Measurements from ENCODE around the gene OPRM1.
"Not testable (repeated sequence)": the region's sequence is repeated elsewhere in the genome, so short reads cannot be mapped to it uniquely, and the experiment has no call there.

The OPRM1 gene

GRCh38 chr6:154167126-154167525, 128.1 kb downstream of the OPRM1 start:
- peaks cover 0 to 5% of the 10 kb centered on the region in 2 donors for H3K9me3 ChIP-seq (ENCODE audit: control insufficient read depth in 2 of 2, low read length in 2 of 2)
- H3K27me3 ChIP-seq (ENCODE audit: control insufficient read depth in 1 of 2, insufficient read depth in 2 of 2, low read length in 2 of 2): no peaks in the 10 kb centered on the region
- no peaks in the 10 kb centered on the region for H3K36me3 ChIP-seq (ENCODE audit: control insufficient read depth in 2 of 2, insufficient read depth in 2 of 2, low read length in 2 of 2)
- H3K27ac ChIP-seq (ENCODE audit: low read length): no peak overlapping the region
- no peak overlapping the region for H3K9ac ChIP-seq (ENCODE audit: low read length in 2 of 2)
- H3K4me3 ChIP-seq (ENCODE audit: low read length in 2 of 2): no peak overlapping the region
- no peaks in the 10 kb centered on the region for H3K4me1 ChIP-seq (ENCODE audit: control insufficient read depth, insufficient read depth, low read length)

GRCh38 chr6:154169193-154169847, 130.3 kb downstream of the OPRM1 start:
- no peak overlapping the region for H3K9ac ChIP-seq (ENCODE audit: low read length in 2 of 2)
- no peak overlapping the region for H3K27ac ChIP-seq (ENCODE audit: low read length)
- no peaks in the 10 kb centered on the region for H3K4me1 ChIP-seq (ENCODE audit: control insufficient read depth, insufficient read depth, low read length)
- no peak overlapping the region for H3K4me3 ChIP-seq (ENCODE audit: low read length in 2 of 2)
- H3K9me3 ChIP-seq (ENCODE audit: control insufficient read depth in 2 of 2, low read length in 2 of 2): peaks cover 0 to 5% of the 10 kb centered on the region in 2 donors
- H3K36me3 ChIP-seq (ENCODE audit: control insufficient read depth in 2 of 2, insufficient read depth in 2 of 2, low read length in 2 of 2): no peaks in the 10 kb centered on the region
- no peaks in the 10 kb centered on the region for H3K27me3 ChIP-seq (ENCODE audit: control insufficient read depth in 1 of 2, insufficient read depth in 2 of 2, low read length in 2 of 2)

- Histone ChIP-seq H3K9me3 (ENCODE audit: control insufficient read depth in 2 of 2, low read length in 2 of 2) (peaks cover 0 to 5% of the 10 kb centered on the region in 2 donors), H3K27me3 (ENCODE audit: control insufficient read depth in 1 of 2, insufficient read depth in 2 of 2, low read length in 2 of 2) (no peaks in the 10 kb centered on the region), H3K9ac (ENCODE audit: low read length in 2 of 2) (no peak overlapping the region), H3K27ac (ENCODE audit: low read length) (no peak overlapping the region), H3K4me1 (ENCODE audit: control insufficient read depth, insufficient read depth, low read length) (no peaks in the 10 kb centered on the region), H3K36me3 (ENCODE audit: control insufficient read depth in 2 of 2, insufficient read depth in 2 of 2, low read length in 2 of 2) (no peaks in the 10 kb centered on the region), H3K4me3 (ENCODE audit: low read length in 2 of 2) (no peak overlapping the region)
Measured at GRCh38 chr6:154170106-154170505, 131.1 kb downstream of the OPRM1 start.

GRCh38 chr6:154172393-154172792, 133.4 kb downstream of the OPRM1 start:
- H3K4me1 ChIP-seq (ENCODE audit: control insufficient read depth, insufficient read depth, low read length); H3K9ac ChIP-seq (ENCODE audit: low read length in 2 of 2); H3K36me3 ChIP-seq (ENCODE audit: control insufficient read depth in 2 of 2, insufficient read depth in 2 of 2, low read length in 2 of 2); H3K9me3 ChIP-seq (ENCODE audit: control insufficient read depth in 2 of 2, low read length in 2 of 2); H3K27me3 ChIP-seq (ENCODE audit: control insufficient read depth in 1 of 2, insufficient read depth in 2 of 2, low read length in 2 of 2); H3K4me3 ChIP-seq (ENCODE audit: low read length in 2 of 2); H3K27ac ChIP-seq (ENCODE audit: low read length): not testable (repeated sequence)

GRCh38 chr6:154179434-154179833, 140.4 kb downstream of the OPRM1 start:
- Histone ChIP-seq H3K27ac (ENCODE audit: low read length) (no peak overlapping the region), H3K4me3 (ENCODE audit: low read length in 2 of 2) (no peak overlapping the region), H3K36me3 (ENCODE audit: control insufficient read depth in 2 of 2, insufficient read depth in 2 of 2, low read length in 2 of 2) (no peaks in the 10 kb centered on the region)

GRCh38 chr6:154187203-154187602, 148.2 kb downstream of the OPRM1 start:
- Histone ChIP-seq H3K36me3 (ENCODE audit: control insufficient read depth in 2 of 2, insufficient read depth in 2 of 2, low read length in 2 of 2) (no peaks in the 10 kb centered on the region), H3K27me3 (ENCODE audit: control insufficient read depth in 1 of 2, insufficient read depth in 2 of 2, low read length in 2 of 2) (no peaks in the 10 kb centered on the region), H3K27ac (ENCODE audit: low read length) (no peak overlapping the region), H3K9ac (ENCODE audit: low read length in 2 of 2) (no peak overlapping the region), H3K9me3 (ENCODE audit: control insufficient read depth in 2 of 2, low read length in 2 of 2) (peaks cover 0 to 5% of the 10 kb centered on the region in 2 donors), H3K4me3 (ENCODE audit: low read length in 2 of 2) (no peak overlapping the region), H3K4me1 (ENCODE audit: control insufficient read depth, insufficient read depth, low read length) (no peaks in the 10 kb centered on the region)

More at GRCh38 chr6:154179434-154179833, 140.4 kb downstream of the OPRM1 start:
- Histone ChIP-seq H3K9ac (ENCODE audit: low read length in 2 of 2) (no peak overlapping the region), H3K9me3 (ENCODE audit: control insufficient read depth in 2 of 2, low read length in 2 of 2) (peaks cover 0 to 5% of the 10 kb centered on the region in 2 donors), H3K27me3 (ENCODE audit: control insufficient read depth in 1 of 2, insufficient read depth in 2 of 2, low read length in 2 of 2) (no peaks in the 10 kb centered on the region), H3K4me1 (ENCODE audit: control insufficient read depth, insufficient read depth, low read length) (no peaks in the 10 kb centered on the region)

GRCh38 chr6:154187714-154188113, 148.7 kb downstream of the OPRM1 start:
- Histone ChIP-seq H3K4me3 (ENCODE audit: low read length in 2 of 2) (no peak overlapping the region), H3K27me3 (ENCODE audit: control insufficient read depth in 1 of 2, insufficient read depth in 2 of 2, low read length in 2 of 2) (no peaks in the 10 kb centered on the region), H3K36me3 (ENCODE audit: control insufficient read depth in 2 of 2, insufficient read depth in 2 of 2, low read length in 2 of 2) (no peaks in the 10 kb centered on the region), H3K9ac (ENCODE audit: low read length in 2 of 2) (no peak overlapping the region), H3K9me3 (ENCODE audit: control insufficient read depth in 2 of 2, low read length in 2 of 2) (peaks cover 0 to 5% of the 10 kb centered on the region in 2 donors), H3K4me1 (ENCODE audit: control insufficient read depth, insufficient read depth, low read length) (no peaks in the 10 kb centered on the region), H3K27ac (ENCODE audit: low read length) (no peak overlapping the region)

GRCh38 chr6:154196333-154196885, 157.4 kb downstream of the OPRM1 start:
- no peak overlapping the region for H3K27ac ChIP-seq (ENCODE audit: low read length)

GRCh38 chr6:154197196-154197860, 158.3 kb downstream of the OPRM1 start:
- no peak overlapping the region for H3K4me3 ChIP-seq (ENCODE audit: low read length in 2 of 2)
- no peaks in the 10 kb centered on the region for H3K27me3 ChIP-seq (ENCODE audit: control insufficient read depth in 1 of 2, insufficient read depth in 2 of 2, low read length in 2 of 2)
- no peak overlapping the region for H3K9ac ChIP-seq (ENCODE audit: low read length in 2 of 2)
- H3K9me3 ChIP-seq (ENCODE audit: control insufficient read depth in 2 of 2, low read length in 2 of 2): no peaks in the 10 kb centered on the region
- H3K4me1 ChIP-seq (ENCODE audit: control insufficient read depth, insufficient read depth, low read length): no peaks in the 10 kb centered on the region
- H3K36me3 ChIP-seq (ENCODE audit: control insufficient read depth in 2 of 2, insufficient read depth in 2 of 2, low read length in 2 of 2): no peaks in the 10 kb centered on the region
- H3K27ac ChIP-seq (ENCODE audit: low read length): no peak overlapping the region

More at GRCh38 chr6:154196333-154196885, 157.4 kb downstream of the OPRM1 start:
- Histone ChIP-seq H3K9ac (ENCODE audit: low read length in 2 of 2) (no peak overlapping the region), H3K36me3 (ENCODE audit: control insufficient read depth in 2 of 2, insufficient read depth in 2 of 2, low read length in 2 of 2) (no peaks in the 10 kb centered on the region), H3K4me3 (ENCODE audit: low read length in 2 of 2) (no peak overlapping the region), H3K27me3 (ENCODE audit: control insufficient read depth in 1 of 2, insufficient read depth in 2 of 2, low read length in 2 of 2) (no peaks in the 10 kb centered on the region), H3K4me1 (ENCODE audit: control insufficient read depth, insufficient read depth, low read length) (no peaks in the 10 kb centered on the region), H3K9me3 (ENCODE audit: control insufficient read depth in 2 of 2, low read length in 2 of 2) (no peaks in the 10 kb centered on the region)

- H3K4me1 ChIP-seq (ENCODE audit: control insufficient read depth, insufficient read depth, low read length); H3K4me3 ChIP-seq (ENCODE audit: low read length in 2 of 2); H3K27me3 ChIP-seq (ENCODE audit: control insufficient read depth in 1 of 2, insufficient read depth in 2 of 2, low read length in 2 of 2); H3K9ac ChIP-seq (ENCODE audit: low read length in 2 of 2); H3K27ac ChIP-seq (ENCODE audit: low read length); H3K9me3 ChIP-seq (ENCODE audit: control insufficient read depth in 2 of 2, low read length in 2 of 2); H3K36me3 ChIP-seq (ENCODE audit: control insufficient read depth in 2 of 2, insufficient read depth in 2 of 2, low read length in 2 of 2): not testable (repeated sequence)
Measured at GRCh38 chr6:154201688-154202087, 162.6 kb downstream of the OPRM1 start.

GRCh38 chr6:154202339-154202738, 163.3 kb downstream of the OPRM1 start:
- Histone ChIP-seq H3K27me3 (ENCODE audit: control insufficient read depth in 1 of 2, insufficient read depth in 2 of 2, low read length in 2 of 2) (no peaks in the 10 kb centered on the region), H3K36me3 (ENCODE audit: control insufficient read depth in 2 of 2, insufficient read depth in 2 of 2, low read length in 2 of 2) (no peaks in the 10 kb centered on the region), H3K9ac (ENCODE audit: low read length in 2 of 2) (no peak overlapping the region), H3K4me1 (ENCODE audit: control insufficient read depth, insufficient read depth, low read length) (no peaks in the 10 kb centered on the region), H3K4me3 (ENCODE audit: low read length in 2 of 2) (no peak overlapping the region), H3K9me3 (ENCODE audit: control insufficient read depth in 2 of 2, low read length in 2 of 2) (no peaks in the 10 kb centered on the region), H3K27ac (ENCODE audit: low read length) (no peak overlapping the region)

Data from stomach smooth muscle (tissue), 2 donors.